Trophoblast cell (in vitro differentiated cells and primary cell): ENCODE measurements around the gene SMARCE1.

Experiments used
- DNase-seq, 2 donors: peaks; one replicate each; pipeline ENCODE4 v3.0.0-alpha.2; 2016
- H2AFZ ChIP-seq: 2 replicates; pipeline ENCODE4 v1.6.1; 2013; ENCODE audit warnings: low read length, moderate library complexity, mild to moderate bottlenecking; ENCODE audit not compliant: insufficient read depth, poor library complexity
- H2AK5ac ChIP-seq: 2 replicates; pipeline ENCODE4 v1.6.1; 2013; ENCODE audit warnings: mild to moderate bottlenecking, low read length
- H2BK120ac ChIP-seq: 2 replicates; pipeline ENCODE4 v1.6.1; 2013; ENCODE audit warnings: low read length, mild to moderate bottlenecking, moderate library complexity; ENCODE audit not compliant: insufficient read depth, poor library complexity
- H2BK12ac ChIP-seq: 2 replicates; pipeline ENCODE4 v1.6.1; 2013; ENCODE audit warnings: mild to moderate bottlenecking, low read length, moderate library complexity
- H2BK5ac ChIP-seq: 2 replicates; pipeline ENCODE4 v1.6.1; 2013; ENCODE audit warnings: low read length, low read depth, moderate library complexity, mild to moderate bottlenecking; ENCODE audit not compliant: poor library complexity
- H3K14ac ChIP-seq: 2 replicates; pipeline ENCODE4 v1.6.1; 2013; ENCODE audit warnings: mild to moderate bottlenecking, low read length
- H3K18ac ChIP-seq: 2 replicates; pipeline ENCODE4 v1.6.1; 2013; ENCODE audit warnings: mild to moderate bottlenecking, low read length
- H3K23ac ChIP-seq: 2 replicates; pipeline ENCODE4 v1.6.1; 2013; ENCODE audit warnings: low read length
- H3K27ac ChIP-seq: 2 replicates; pipeline ENCODE4 v1.5.1; 2013; ENCODE audit warnings: low read depth, mild to moderate bottlenecking, inconsistent platforms, low read length, moderate library complexity
- H3K27me3 ChIP-seq: 2 replicates; pipeline ENCODE4 v1.6.1; 2013; ENCODE audit warnings: inconsistent platforms, mild to moderate bottlenecking, low read length, moderate library complexity; ENCODE audit not compliant: insufficient read depth
- H3K36me3 ChIP-seq, 2 experiments: 1 replicate in 1 of 2; 2 replicates in 1 of 2; pipeline ENCODE4 v1.6.1; 2013; ENCODE audit warnings: low read length in 2 of 2, mild to moderate bottlenecking in 2 of 2, moderate library complexity in 1 of 2; ENCODE audit not compliant: insufficient read depth in 2 of 2, control insufficient read depth in 1 of 2
- H3K4ac ChIP-seq: 2 replicates; pipeline ENCODE4 v1.6.1; 2013; ENCODE audit warnings: low read depth, mild to moderate bottlenecking, low read length, moderate library complexity
- H3K4me1 ChIP-seq, 2 experiments: 1 replicate in 1 of 2; 2 replicates in 1 of 2; pipeline ENCODE4 v1.6.1; 2013; ENCODE audit warnings: low read length in 2 of 2, mild to moderate bottlenecking in 2 of 2, moderate library complexity in 1 of 2; ENCODE audit not compliant: insufficient read depth in 2 of 2, control insufficient read depth in 1 of 2
- H3K4me2 ChIP-seq: 2 replicates; pipeline ENCODE4 v1.6.1; 2013; ENCODE audit warnings: inconsistent platforms, mild to moderate bottlenecking, low read length, moderate library complexity
- H3K4me3 ChIP-seq: 2 replicates; pipeline ENCODE4 v1.5.1; 2013; ENCODE audit warnings: mild to moderate bottlenecking, low read depth, low read length, inconsistent platforms
- H3K79me1 ChIP-seq: one replicate; pipeline ENCODE4 v1.6.1; 2013; ENCODE audit warnings: low read length
- H3K79me2 ChIP-seq: 2 replicates; pipeline ENCODE4 v1.6.1; 2013; ENCODE audit warnings: low read length, mild to moderate bottlenecking; ENCODE audit not compliant: control insufficient read depth, insufficient read depth, poor library complexity
- H3K9ac ChIP-seq: 2 replicates; pipeline ENCODE4 v1.6.1; 2013; ENCODE audit warnings: mild to moderate bottlenecking, low read length
- H3K9me3 ChIP-seq: 2 replicates; pipeline ENCODE4 v1.6.1; 2013; ENCODE audit warnings: low read depth, mild to moderate bottlenecking, control low read depth, inconsistent platforms, low read length; ENCODE audit not compliant: insufficient read depth
- H4K12ac ChIP-seq: 2 replicates; pipeline ENCODE4 v1.6.1; 2013; ENCODE audit warnings: low read depth, mild to moderate bottlenecking, low read length, moderate library complexity
- H4K8ac ChIP-seq: 2 replicates; pipeline ENCODE4 v1.6.1; 2013; ENCODE audit warnings: low read depth, mild to moderate bottlenecking, low read length, moderate library complexity
- H4K91ac ChIP-seq: one replicate; pipeline ENCODE4 v1.6.1; 2013; ENCODE audit warnings: low read depth, mild to moderate bottlenecking, low read length, moderate library complexity
- WGBS: extraction: QIAGEN DNeasy Blood & Tissue Kit; methylation state at CpG from one replicate; pipeline ENCODE4 v1.1.7; 2013; ENCODE audit warnings: missing lambda C conversion rate; ENCODE audit not compliant: insufficient read length, insufficient coverage; ENCODE audit errors: extremely low coverage; 5-methylcytosine and 5-hydroxymethylcytosine counted together

Gene SMARCE1

DNA sequence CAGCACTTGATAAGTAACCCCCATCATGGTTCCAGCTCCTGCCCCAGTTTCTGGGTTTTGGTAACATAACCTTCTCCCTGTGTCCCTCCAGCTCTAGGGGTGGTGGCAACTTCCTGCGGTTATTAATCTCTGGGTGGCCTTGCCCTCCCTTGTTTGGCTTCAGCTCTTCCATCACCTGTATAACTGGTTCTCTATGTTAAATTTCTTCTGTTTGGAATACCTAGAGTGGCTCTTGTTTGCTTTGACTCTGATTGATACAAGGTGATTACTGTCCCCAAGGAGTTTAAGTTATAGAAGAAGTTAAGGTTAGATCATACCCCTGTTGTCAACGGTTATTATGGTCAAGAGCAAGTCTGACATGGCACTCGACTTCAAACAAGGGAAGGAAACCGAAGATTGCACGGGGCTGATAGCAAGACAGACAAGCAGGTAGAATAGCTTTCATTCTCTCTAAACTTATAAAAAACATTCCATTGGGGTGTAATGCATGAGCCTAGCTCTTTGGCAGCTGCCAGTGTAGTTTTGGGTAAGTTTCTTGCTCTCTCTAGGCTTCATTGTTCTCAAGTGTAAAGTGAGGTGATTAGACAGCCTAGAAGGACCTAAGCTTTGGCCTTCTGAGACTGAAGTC is 71.4 kb downstream of the SMARCE1 start:
- H3K36me3 ChIP-seq: no peaks in the 10 kb centered on the region
- no peaks in the 10 kb centered on the region for H3K27me3 ChIP-seq
- DNase-seq: no peak
- H4K91ac ChIP-seq: no peak overlapping the region
- no peak overlapping the region for H3K4me3 ChIP-seq
- H3K9me3 ChIP-seq: peaks cover 2% of the 10 kb centered on the region
- H4K12ac ChIP-seq: no peak overlapping the region
- no peaks in the 10 kb centered on the region for H3K79me2 ChIP-seq
- H3K4ac ChIP-seq: no peak overlapping the region
- no CpG with 5 or more reads among the region's 5 CpGs for WGBS
- no peak overlapping the region for H2BK5ac ChIP-seq
- no peak overlapping the region for H3K14ac ChIP-seq
- no peak overlapping the region for H3K23ac ChIP-seq
- H3K79me1 ChIP-seq: no peaks in the 10 kb centered on the region
- no peak overlapping the region for H2AK5ac ChIP-seq
- no peak overlapping the region for H2AFZ ChIP-seq
- no peak overlapping the region for H3K9ac ChIP-seq
- no peak overlapping the region for H2BK12ac ChIP-seq
- H4K8ac ChIP-seq: no peak overlapping the region
- no peaks in the 10 kb centered on the region for H3K4me1 ChIP-seq
- no peak overlapping the region for H3K4me2 ChIP-seq
- no peak overlapping the region for H3K27ac ChIP-seq
- no peak overlapping the region for H3K18ac ChIP-seq
- no peak overlapping the region for H2BK120ac ChIP-seq
